Endothelial cell (in vitro differentiated cells): Measurements from ENCODE around the gene TSPAN7. TPM values are rescaled to one million over a fixed set of nuclear protein-coding genes. Genes with fewer than 3 reads are reported as not detected.

Experiments used
- DNase-seq: peaks from one replicate; pipeline ENCODE4 v3.0.0; 2021; ENCODE audit warnings: low spot score
- H3K27ac Mint-ChIP-seq: one replicate; pipeline ENCODE4 v1.8.0; 2021; ENCODE audit warnings: mixed read lengths, inconsistent platforms; ENCODE audit not compliant: unreplicated experiment
- H3K27me3 Mint-ChIP-seq: one replicate; pipeline ENCODE4 v1.8.0; 2021; ENCODE audit warnings: mild to moderate bottlenecking, moderate library complexity, mixed read lengths, inconsistent platforms; ENCODE audit not compliant: unreplicated experiment
- H3K36me3 Mint-ChIP-seq: one replicate; pipeline ENCODE4 v1.8.0; 2021; ENCODE audit warnings: mild to moderate bottlenecking, low read depth, mixed read lengths, inconsistent platforms; ENCODE audit not compliant: unreplicated experiment
- H3K4me1 Mint-ChIP-seq: one replicate; pipeline ENCODE4 v1.8.0; 2021; ENCODE audit warnings: mild to moderate bottlenecking, mixed read lengths, inconsistent platforms; ENCODE audit not compliant: unreplicated experiment
- H3K4me3 Mint-ChIP-seq: one replicate; pipeline ENCODE4 v1.8.0; 2021; ENCODE audit warnings: mild to moderate bottlenecking, mixed read lengths, inconsistent platforms; ENCODE audit not compliant: unreplicated experiment
- H3K9me3 Mint-ChIP-seq: one replicate; pipeline ENCODE4 v1.8.0; 2021; ENCODE audit warnings: mixed read lengths, inconsistent platforms; ENCODE audit not compliant: unreplicated experiment
- total RNA-seq: library from RNA; stranded (reverse); fragmentation: NEBNext Ultra II Directional; extraction: Animal tissue kit (Norgen Biotek cat#: 25700); gene quantifications from one replicate; pipeline ENCODE4 v1.2.1, GENCODE V29; 2021; ENCODE audit not compliant: unreplicated experiment
- TF ChIP-seq, protein P1 (sequence below): fragments of 200-600 bp; sonication (generic); IDR thresholded peaks from one replicate; pipeline ENCODE4 v1.5.0; 2021; ENCODE audit warnings: antibody characterized with exemption; ENCODE audit not compliant: unreplicated experiment

TSPAN7 gene
- total RNA-seq, 1 donor from 2014 or later, result 12.4 TPM

- no peaks in the 10 kb centered on the region for H3K36me3 Mint-ChIP-seq
- peaks cover 4% of the 10 kb centered on the region for H3K4me1 Mint-ChIP-seq
- TF ChIP-seq, protein P1, sequence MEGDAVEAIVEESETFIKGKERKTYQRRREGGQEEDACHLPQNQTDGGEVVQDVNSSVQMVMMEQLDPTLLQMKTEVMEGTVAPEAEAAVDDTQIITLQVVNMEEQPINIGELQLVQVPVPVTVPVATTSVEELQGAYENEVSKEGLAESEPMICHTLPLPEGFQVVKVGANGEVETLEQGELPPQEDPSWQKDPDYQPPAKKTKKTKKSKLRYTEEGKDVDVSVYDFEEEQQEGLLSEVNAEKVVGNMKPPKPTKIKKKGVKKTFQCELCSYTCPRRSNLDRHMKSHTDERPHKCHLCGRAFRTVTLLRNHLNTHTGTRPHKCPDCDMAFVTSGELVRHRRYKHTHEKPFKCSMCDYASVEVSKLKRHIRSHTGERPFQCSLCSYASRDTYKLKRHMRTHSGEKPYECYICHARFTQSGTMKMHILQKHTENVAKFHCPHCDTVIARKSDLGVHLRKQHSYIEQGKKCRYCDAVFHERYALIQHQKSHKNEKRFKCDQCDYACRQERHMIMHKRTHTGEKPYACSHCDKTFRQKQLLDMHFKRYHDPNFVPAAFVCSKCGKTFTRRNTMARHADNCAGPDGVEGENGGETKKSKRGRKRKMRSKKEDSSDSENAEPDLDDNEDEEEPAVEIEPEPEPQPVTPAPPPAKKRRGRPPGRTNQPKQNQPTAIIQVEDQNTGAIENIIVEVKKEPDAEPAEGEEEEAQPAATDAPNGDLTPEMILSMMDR, result no peak
- DNase-seq, result no peak
- H3K9me3 Mint-ChIP-seq, result no peaks in the 10 kb centered on the region
- no peak overlapping the region for H3K4me3 Mint-ChIP-seq
- H3K27me3 Mint-ChIP-seq, result no peaks in the 10 kb centered on the region
- no peak overlapping the region for H3K27ac Mint-ChIP-seq
Observed at GRCh38 chrX:38612281-38612680, 50.9 kb downstream of the TSPAN7 start.

DNA sequence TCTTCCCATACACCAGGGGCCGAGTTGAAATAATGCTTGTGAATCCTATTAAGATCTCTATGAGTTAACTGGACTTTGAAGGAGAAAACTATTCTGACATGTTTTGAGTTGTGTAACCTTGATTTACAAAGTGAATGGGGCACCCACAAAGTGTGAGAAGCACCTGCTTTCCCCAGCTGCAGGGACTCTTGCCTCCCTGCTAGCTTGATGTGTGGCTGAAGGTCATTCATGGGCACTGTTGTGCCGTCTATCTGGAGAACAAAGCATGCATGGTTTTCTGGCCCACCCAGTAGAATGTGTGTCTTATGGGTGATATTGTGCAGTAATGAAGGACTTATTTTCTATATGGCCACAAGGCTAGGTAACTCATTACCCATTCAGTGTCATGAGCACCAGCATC is 53.1 kb downstream of the TSPAN7 start:
- H3K27ac Mint-ChIP-seq, result no peak overlapping the region
- H3K27me3 Mint-ChIP-seq, result no peaks in the 10 kb centered on the region
- DNase-seq, result no peak
- no peaks in the 10 kb centered on the region for H3K36me3 Mint-ChIP-seq
- no peak overlapping the region for H3K4me3 Mint-ChIP-seq
- no peaks in the 10 kb centered on the region for H3K9me3 Mint-ChIP-seq
- TF ChIP-seq, protein P1, result no peak
- peaks cover 3% of the 10 kb centered on the region for H3K4me1 Mint-ChIP-seq

DNA sequence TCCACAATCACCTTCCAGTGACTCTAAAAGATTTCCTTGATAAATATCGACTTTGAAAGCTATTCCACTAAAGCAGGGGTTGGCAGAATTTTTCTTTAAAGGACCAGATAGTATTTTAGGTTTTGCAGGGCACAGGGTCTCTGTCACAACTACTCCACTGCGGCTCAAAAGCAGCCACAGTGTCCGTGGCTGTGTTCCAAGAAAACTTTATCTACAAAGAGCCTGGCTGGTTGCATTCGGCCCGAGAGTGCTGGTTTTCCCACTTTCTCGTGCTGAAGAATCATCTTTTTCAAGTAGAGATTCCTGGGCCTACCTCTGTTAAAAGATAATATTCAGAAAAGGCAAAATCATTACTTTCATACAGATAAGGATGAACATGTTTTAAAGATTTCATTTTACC is 55.6 kb downstream of the TSPAN7 start:
- no peaks in the 10 kb centered on the region for H3K9me3 Mint-ChIP-seq
- H3K36me3 Mint-ChIP-seq, result no peaks in the 10 kb centered on the region
- peaks cover 3% of the 10 kb centered on the region for H3K4me1 Mint-ChIP-seq
- no peak overlapping the region for H3K27ac Mint-ChIP-seq
- H3K4me3 Mint-ChIP-seq, result no peak overlapping the region
- DNase-seq, result no peak
- TF ChIP-seq, protein P1, result no peak
- no peaks in the 10 kb centered on the region for H3K27me3 Mint-ChIP-seq

- Mint-ChIP-seq H3K9me3 (no peaks in the 10 kb centered on the region), H3K4me1 (peaks cover 3% of the 10 kb centered on the region), H3K4me3 (no peak overlapping the region), H3K27ac (no peak overlapping the region), H3K27me3 (no peaks in the 10 kb centered on the region), H3K36me3 (no peaks in the 10 kb centered on the region)
- DNase-seq, result no peak
- TF ChIP-seq, protein P1, result no peak
Observed at GRCh38 chrX:38618180-38618579, 56.8 kb downstream of the TSPAN7 start.

GRCh38 chrX:38620623-38621022 is 59.3 kb downstream of the TSPAN7 start:
- Mint-ChIP-seq H3K4me1 (peaks cover 3% of the 10 kb centered on the region), H3K27me3 (no peaks in the 10 kb centered on the region), H3K36me3 (no peaks in the 10 kb centered on the region), H3K9me3 (no peaks in the 10 kb centered on the region), H3K4me3 (no peak overlapping the region), H3K27ac (no peak overlapping the region)
- TF ChIP-seq, protein P1, result no peak
- no peak for DNase-seq
